A549 treated with AZD9567 at 1 μM for 4 hours (cell line): ENCODE data around the gene NEU4. TPM values are rescaled to one million over a fixed set of nuclear protein-coding genes. Genes with fewer than 3 reads are reported as not detected.

Source experiments
- total RNA-seq: library from RNA; stranded (reverse); fragments of 200-300 nt; extraction: Qiagen RNA extraction; gene quantifications from 5 replicates; pipeline ENCODE4 v1.2.3, GENCODE V29; 2022; ENCODE audit not compliant: insufficient read depth

The NEU4 gene
- 0.20 to 0.25 TPM (median 0.21 TPM) in 4 of 5 replicates, not detected in the other for total RNA-seq

GRCh38 chr2:241808721-241809382 is at the start of gene NEU4:
Gene NEU4 (plus strand): TSS chr2:241809193. CDS start chr2:241814485, 5,292 bp downstream.

GRCh38 chr2:241776336-241777169 is 32.4 kb upstream of the NEU4 start, which contains the start of gene GAL3ST2:
Gene GAL3ST2 (plus strand): TSS chr2:241776822. CDS start chr2:241776956, 134 bp downstream.

GRCh38 chr2:241858206-241859016 is 49.4 kb downstream of the NEU4 start, which contains the start of gene PDCD1:
Gene PDCD1 (minus strand): TSS chr2:241858894. CDS start chr2:241858838, 56 bp downstream.

Other genes with a start within 250 kb of the NEU4 start
- 55.0 to 83.5 TPM (median 73.6 TPM) in 5 replicates for gene THAP4, start 172.0 kb upstream of the NEU4 start, total RNA-seq
- 49.7 to 59.3 TPM (median 55.9 TPM) in 5 replicates for gene ATG4B, start 171.5 kb upstream of the NEU4 start, total RNA-seq
- gene DTYMK, start 122.4 kb upstream of the NEU4 start, total RNA-seq: 129 to 146 TPM (median 135 TPM) in 5 replicates
- gene ING5, start 107.2 kb upstream of the NEU4 start, total RNA-seq: 20.8 to 23.8 TPM (median 21.8 TPM) in 5 replicates
- 6.3 to 13.6 TPM (median 11.8 TPM) in 5 replicates for gene D2HGDH, start 74.6 kb upstream of the NEU4 start, total RNA-seq
- 0.09 to 0.34 TPM (median 0.19 TPM) in 4 of 5 replicates, not detected in the other for gene GAL3ST2, start 32.4 kb upstream of the NEU4 start, total RNA-seq
- gene PDCD1, start 49.7 kb downstream of the NEU4 start, total RNA-seq: not detected in 5 replicates
- gene RTP5, start 60.5 kb downstream of the NEU4 start, total RNA-seq: not detected in 5 replicates